Cardiac muscle cell (in vitro differentiated cells and primary cell): ENCODE data around the gene C1QTNF9. TPM values are rescaled to one million over a fixed set of nuclear protein-coding genes. Genes with fewer than 3 reads are reported as not detected.
"Not testable (repeated sequence)": the region's sequence is repeated elsewhere in the genome, so short reads cannot be mapped to it uniquely, and the experiment has no call there.

ENCODE experiments used
- DNase-seq, 2 donors: peaks; one replicate each; pipeline versions ENCODE4 v3.0.0 to v3.0.0-alpha.2; 2010 to 2017; ENCODE audit warnings: low read depth in 1 of 2, low spot score in 1 of 2
- H3K27ac ChIP-seq: fragments of 200-600 bp; sonication (generic); 2 replicates; pipeline ENCODE4 v1.5.1; 2016
- H3K27me3 ChIP-seq: fragments of 200-600 bp; sonication (generic); 2 replicates; pipeline ENCODE4 v1.6.0; 2016; ENCODE audit warnings: control low read depth
- H3K36me3 ChIP-seq: fragments of 200-600 bp; sonication (generic); 2 replicates; pipeline ENCODE4 v1.5.1; 2016; ENCODE audit warnings: control low read depth
- H3K4me1 ChIP-seq: fragments of 200-600 bp; sonication (generic); 2 replicates; pipeline ENCODE4 v1.8.1; 2017; ENCODE audit warnings: low read depth, mild to moderate bottlenecking, mixed run types
- H3K4me3 ChIP-seq: fragments of 200-600 bp; sonication (generic); 2 replicates; pipeline ENCODE4 v1.5.1; 2016; ENCODE audit warnings: mild to moderate bottlenecking
- H3K9me3 ChIP-seq: fragments of 200-600 bp; sonication (generic); 2 replicates; pipeline ENCODE4 v1.5.1; 2017; ENCODE audit warnings: low read depth, mild to moderate bottlenecking, control low read depth
- CTCF ChIP-seq: IDR thresholded peaks from 2 replicates; pipeline ENCODE4 v1.5.1; 2012; ENCODE audit warnings: low read depth, mild to moderate bottlenecking, low read length
- polyA plus RNA-seq: library from polyadenylated mRNA; unstranded; fragments of >200 nt; fragmentation: Nextera tagmentation; extraction: Ambion mirVana; gene quantifications from 2 replicates; pipeline ENCODE4 v1.2.1, GENCODE V29; 2016
- total RNA-seq: library from RNA; depleted of rRNA; stranded (reverse); fragments of >200 nt; gene quantifications from 2 replicates; pipeline ENCODE4 v1.2.3, GENCODE V29; 2016

C1QTNF9 gene
- total and polyA plus RNA-seq, 2 experiments from 2014 or later: 0.12 TPM; not detected in 1

- Histone ChIP-seq H3K9me3 (no peaks in the 10 kb centered on the region), H3K27ac (no peak overlapping the region), H3K4me3 (no peak overlapping the region), H3K4me1 (no peaks in the 10 kb centered on the region), H3K36me3 (no peaks in the 10 kb centered on the region), H3K27me3 (no peaks in the 10 kb centered on the region)
- TF ChIP-seq CTCF: no peak
- DNase-seq: no peak
These were observed 44.4 kb downstream of the C1QTNF9 start for GRCh38 chr13:24353736-24354135.

GRCh38 chr13:24355103-24355502, 45.7 kb downstream of the C1QTNF9 start:
- TF ChIP-seq CTCF: no peak
- no peaks in the 10 kb centered on the region for H3K4me1 ChIP-seq
- no peaks in the 10 kb centered on the region for H3K9me3 ChIP-seq
- DNase-seq: no peak
- H3K27ac ChIP-seq: no peak overlapping the region
- H3K27me3 ChIP-seq: no peaks in the 10 kb centered on the region
- no peaks in the 10 kb centered on the region for H3K36me3 ChIP-seq
- no peak overlapping the region for H3K4me3 ChIP-seq

GRCh38 chr13:24356270-24356669, 46.9 kb downstream of the C1QTNF9 start:
- Histone ChIP-seq H3K27ac (no peak overlapping the region), H3K27me3 (no peaks in the 10 kb centered on the region), H3K9me3 (no peaks in the 10 kb centered on the region), H3K36me3 (no peaks in the 10 kb centered on the region), H3K4me3 (no peak overlapping the region), H3K4me1 (no peaks in the 10 kb centered on the region)
- DNase-seq: no peak
- no peak for TF ChIP-seq CTCF

GRCh38 chr13:24356837-24357236, 47.5 kb downstream of the C1QTNF9 start:
- Histone ChIP-seq H3K4me3 (no peak overlapping the region), H3K9me3 (no peaks in the 10 kb centered on the region), H3K27me3 (no peaks in the 10 kb centered on the region), H3K36me3 (no peaks in the 10 kb centered on the region), H3K4me1 (no peaks in the 10 kb centered on the region), H3K27ac (no peak overlapping the region)
- TF ChIP-seq CTCF: no peak
- no peak for DNase-seq

GRCh38 chr13:24357756-24358155, 48.4 kb downstream of the C1QTNF9 start:
- Histone ChIP-seq H3K36me3 (no peaks in the 10 kb centered on the region), H3K4me3 (no peak overlapping the region), H3K27ac (no peak overlapping the region), H3K9me3 (no peaks in the 10 kb centered on the region), H3K4me1 (no peaks in the 10 kb centered on the region), H3K27me3 (no peaks in the 10 kb centered on the region)
- DNase-seq: no peak
- TF ChIP-seq CTCF: no peak

GRCh38 chr13:24358836-24359235, 49.5 kb downstream of the C1QTNF9 start:
- not testable (repeated sequence) for H3K27ac ChIP-seq, H3K36me3 ChIP-seq, H3K27me3 ChIP-seq, H3K4me1 ChIP-seq, H3K9me3 ChIP-seq, H3K4me3 ChIP-seq, DNase-seq

- H3K4me1 ChIP-seq, H3K9me3 ChIP-seq, H3K4me3 ChIP-seq, H3K36me3 ChIP-seq, H3K27me3 ChIP-seq, DNase-seq, H3K27ac ChIP-seq: not testable (repeated sequence)
These were observed 49.9 kb downstream of the C1QTNF9 start for GRCh38 chr13:24359252-24359651.
